Thymus (tissue), 11 donors: ENCODE measurements around the gene GPR33. TPM values are rescaled to one million over a fixed set of nuclear protein-coding genes. Genes with fewer than 3 reads are reported as not detected.
"Not testable (repeated sequence)": the region's sequence is repeated elsewhere in the genome, so short reads cannot be mapped to it uniquely, and the experiment has no call there.

ENCODE experiments used
- DNase-seq, 9 donors: peaks; one replicate each; pipeline ENCODE4 v3.0.0-alpha.2; 2013; ENCODE audit warnings: low spot score in 9 of 9, low read depth in 6 of 9, missing footprints in 1 of 9
- H3K27ac ChIP-seq, 2 donors: one replicate each; pipeline ENCODE4 v1.5.1; 2013; ENCODE audit warnings: control low read depth in 1 of 2, low read depth in 1 of 2, low read length in 1 of 2, mild to moderate bottlenecking in 1 of 2, moderate library complexity in 1 of 2
- H3K27me3 ChIP-seq, 2 donors: one replicate each; pipeline ENCODE4 v1.5.1; 2013; ENCODE audit warnings: low read length in 1 of 2; ENCODE audit not compliant: control insufficient read depth in 2 of 2, insufficient read depth in 1 of 2
- H3K36me3 ChIP-seq, 2 donors: one replicate each; pipeline ENCODE4 v1.5.1; 2013; ENCODE audit warnings: low read length in 1 of 2, mild to moderate bottlenecking in 1 of 2, moderate library complexity in 1 of 2; ENCODE audit not compliant: control insufficient read depth in 2 of 2, insufficient read depth in 2 of 2
- H3K4me1 ChIP-seq, 2 donors: one replicate each; pipeline ENCODE4 v1.5.1; 2013; ENCODE audit warnings: low read length in 2 of 2; ENCODE audit not compliant: control insufficient read depth in 2 of 2, insufficient read depth in 2 of 2
- H3K4me3 ChIP-seq, 2 donors: one replicate each; pipeline ENCODE4 v1.5.1; 2013; ENCODE audit warnings: low read length in 2 of 2, control low read depth in 1 of 2, mild to moderate bottlenecking in 1 of 2
- H3K9me3 ChIP-seq, 2 donors: one replicate each; pipeline ENCODE4 v1.5.1; 2013; ENCODE audit warnings: low read length in 1 of 2, mild to moderate bottlenecking in 1 of 2; ENCODE audit not compliant: control insufficient read depth in 2 of 2, insufficient read depth in 1 of 2
- WGBS: extraction: QIAGEN DNeasy Blood & Tissue Kit; methylation state at CpG from one replicate; pipeline ENCODE4 v1.1.7; 2013; 5-methylcytosine and 5-hydroxymethylcytosine counted together
- polyA plus RNA-seq: library from polyadenylated mRNA; stranded (reverse); fragments of 200-250 nt; gene quantifications from one replicate; pipeline ENCODE4 v1.2.3, GENCODE V29; 2013
- total RNA-seq: library from RNA; stranded (reverse); fragments of 120-200 nt; gene quantifications from one replicate; pipeline ENCODE4 v1.2.4, GENCODE V29; 2013
- donor health status: healthy.

The GPR33 gene
- total and polyA plus RNA-seq, 2 donors, result 0.14 TPM; not detected in 1

GRCh38 chr14:31449136-31449535 is 38.7 kb downstream of the GPR33 start:
- Histone ChIP-seq H3K36me3 (peaks cover 3 to 4% of the 10 kb centered on the region in 2 donors), H3K4me1 (no peaks in the 10 kb centered on the region), H3K27ac (no peak overlapping the region), H3K27me3 (no peaks in the 10 kb centered on the region), H3K4me3 (no peak overlapping the region), H3K9me3 (no peaks in the 10 kb centered on the region)
- 74% methylated on average over 8 of the region's 8 CpGs for WGBS
- no peak for DNase-seq

GRCh38 chr14:31445703-31446102 is 42.1 kb downstream of the GPR33 start:
- Histone ChIP-seq H3K4me1 (no peaks in the 10 kb centered on the region), H3K27ac (no peak overlapping the region), H3K27me3 (no peaks in the 10 kb centered on the region), H3K9me3 (no peaks in the 10 kb centered on the region), H3K4me3 (no peak overlapping the region), H3K36me3 (no peaks in the 10 kb centered on the region)
- 95% methylated on average over 1 of the region's 1 CpG for WGBS
- no peak for DNase-seq

DNA sequence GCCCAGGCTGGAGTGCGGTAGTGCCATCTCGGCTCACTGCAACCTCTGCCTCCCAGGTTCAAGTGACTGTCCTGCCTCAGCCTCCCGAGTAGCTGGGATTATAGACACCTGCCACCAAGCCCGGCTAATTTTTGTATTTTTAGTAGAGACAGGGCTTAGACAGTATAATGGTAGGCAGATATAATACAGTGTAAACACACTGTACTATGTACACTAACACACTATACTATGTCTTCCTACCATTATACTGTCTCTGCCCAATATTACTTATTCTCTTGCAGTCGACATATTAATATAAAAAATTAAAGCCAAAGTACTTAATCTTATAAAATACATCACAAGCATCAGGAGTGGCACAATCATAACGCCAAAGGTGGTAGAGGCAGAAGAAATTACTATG is 45.6 kb downstream of the GPR33 start:
- Histone ChIP-seq H3K27ac (no peak overlapping the region), H3K4me3 (no peak overlapping the region), H3K36me3 (no peaks in the 10 kb centered on the region), H3K4me1 (no peaks in the 10 kb centered on the region), H3K27me3 (no peaks in the 10 kb centered on the region), H3K9me3 (no peaks in the 10 kb centered on the region)
- DNase-seq, result no peak
- 97% methylated on average over 6 of the region's 6 CpGs for WGBS

GRCh38 chr14:31441273-31442111 is 46.3 kb downstream of the GPR33 start:
- Histone ChIP-seq H3K9me3 (no peaks in the 10 kb centered on the region), H3K36me3 (no peaks in the 10 kb centered on the region), H3K4me1 (no peaks in the 10 kb centered on the region), H3K27me3 (no peaks in the 10 kb centered on the region), H3K27ac (no peak overlapping the region), H3K4me3 (no peak overlapping the region)
- WGBS, result 94% methylated on average over 7 of the region's 7 CpGs
- no peak for DNase-seq

DNA sequence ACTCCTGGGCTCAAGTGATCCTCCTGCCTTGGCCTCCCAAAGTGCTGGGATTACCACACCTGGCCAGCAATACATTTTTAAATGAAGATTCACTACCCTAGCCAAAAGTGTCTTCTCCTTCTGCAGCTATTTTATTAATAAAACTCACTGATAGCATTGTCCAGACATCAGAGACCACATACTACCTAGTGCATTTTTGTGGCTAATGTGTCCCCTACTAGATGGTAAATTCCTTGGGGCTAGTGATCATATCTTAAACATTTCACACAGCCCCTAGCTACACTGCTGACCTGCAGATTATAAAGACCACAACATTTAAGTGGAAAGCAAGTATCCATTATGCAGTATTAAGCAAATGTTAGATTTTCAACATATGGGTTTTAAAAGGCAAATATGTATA is 47.6 kb downstream of the GPR33 start:
- no peaks in the 10 kb centered on the region for H3K36me3 ChIP-seq
- no peaks in the 10 kb centered on the region for H3K4me1 ChIP-seq
- no peak overlapping the region for H3K4me3 ChIP-seq
- H3K27ac ChIP-seq, result no peak overlapping the region
- DNase-seq, result no peak
- no peaks in the 10 kb centered on the region for H3K27me3 ChIP-seq
- no peaks in the 10 kb centered on the region for H3K9me3 ChIP-seq

DNA sequence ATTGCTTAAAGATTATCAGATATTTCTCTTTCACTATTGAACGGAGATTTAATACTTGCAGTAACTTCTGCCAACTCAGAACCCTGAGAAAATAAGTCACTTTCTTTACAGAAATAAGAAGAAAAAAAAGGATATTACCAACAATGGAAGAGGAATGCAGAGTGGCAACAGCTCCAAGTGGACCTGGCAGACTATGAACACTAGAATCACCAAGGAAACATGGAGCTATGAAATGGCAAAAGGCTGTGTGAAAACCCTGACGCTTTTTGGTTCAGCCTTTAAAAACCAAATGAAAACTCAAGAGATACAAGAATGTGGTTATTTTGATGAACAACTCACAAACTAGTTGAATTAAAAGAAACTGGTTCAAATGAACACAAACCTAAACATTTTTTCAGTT is 48.3 kb downstream of the GPR33 start:
- Histone ChIP-seq H3K4me1 (no peaks in the 10 kb centered on the region), H3K36me3 (no peaks in the 10 kb centered on the region), H3K27me3 (no peaks in the 10 kb centered on the region), H3K27ac (no peak overlapping the region), H3K4me3 (no peak overlapping the region), H3K9me3 (no peaks in the 10 kb centered on the region)
- no peak for DNase-seq
- 97% methylated on average over 2 of the region's 2 CpGs for WGBS

GRCh38 chr14:31437045-31437691 is 50.7 kb downstream of the GPR33 start:
- not testable (repeated sequence) for H3K36me3 ChIP-seq, H3K27ac ChIP-seq, H3K27me3 ChIP-seq, H3K4me1 ChIP-seq, H3K9me3 ChIP-seq, H3K4me3 ChIP-seq, DNase-seq
- 98% methylated on average over 35 of the region's 45 CpGs for WGBS

DNA sequence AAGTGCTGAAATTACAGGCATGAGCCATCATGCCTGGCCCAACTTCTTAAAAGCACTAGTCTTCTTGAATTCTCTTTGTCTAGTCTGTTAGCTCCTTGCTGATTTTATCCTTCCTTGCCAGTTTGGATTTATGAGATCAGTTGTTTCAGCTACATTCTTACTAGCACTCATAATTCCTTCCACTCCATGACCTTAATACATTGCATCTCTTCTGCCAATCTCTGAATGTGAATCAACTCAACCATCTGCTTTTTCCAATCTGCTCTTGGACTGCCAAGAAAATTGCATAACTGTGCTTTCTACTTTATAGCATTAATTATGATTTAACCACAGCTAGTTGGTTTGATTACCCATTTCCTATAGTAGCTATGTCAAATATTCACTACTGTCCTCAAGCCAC is 52.6 kb downstream of the GPR33 start:
- H3K27me3 ChIP-seq, result no peaks in the 10 kb centered on the region
- H3K36me3 ChIP-seq, result no peaks in the 10 kb centered on the region
- H3K4me3 ChIP-seq, result no peak overlapping the region
- H3K27ac ChIP-seq, result no peak overlapping the region
- DNase-seq, result no peak
- H3K9me3 ChIP-seq, result no peaks in the 10 kb centered on the region
- no peaks in the 10 kb centered on the region for H3K4me1 ChIP-seq
